ENCODE results near the gene POLR2I. TPM values are rescaled to one million over a fixed set of nuclear protein-coding genes. Genes with fewer than 3 reads are reported as not detected.
A peak's percentile ranks its signal among the peaks of the same experiment; 100 is the strongest.

The POLR2I gene
- total and polyA plus RNA-seq, 2 of the 13 experiments (the other 11 are each of a cell fraction or from before 2014, with no cell fraction given) = 40.5 to 104 TPM

DNA sequence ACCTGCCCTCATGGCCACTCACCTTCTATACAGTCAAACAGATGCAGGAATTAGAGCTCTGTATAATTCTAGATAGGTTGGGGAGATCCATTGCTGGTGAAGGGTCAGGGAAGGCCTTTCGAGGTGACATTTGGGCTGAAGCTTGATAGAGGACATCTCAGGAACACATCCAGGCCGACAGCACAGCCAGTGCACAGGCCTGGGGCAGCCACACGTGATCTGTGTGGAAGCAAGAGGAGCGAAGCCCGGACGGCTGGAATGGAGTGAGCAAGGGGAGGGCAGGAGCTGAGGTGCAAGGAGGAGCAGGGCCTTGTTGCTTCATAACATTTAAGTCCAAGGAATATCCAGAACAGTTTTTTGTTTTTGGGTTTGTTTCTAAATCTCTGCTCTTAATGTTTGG, 8.2 kb downstream of the POLR2I start:
- H3K27ac ChIP-seq (ENCODE audit: extremely low read length, insufficient read depth, low read length) = no peak overlapping the region
- FAIRE-seq (no peak), ATAC-seq (no peak), DNase-seq (ENCODE audit: low spot score) (no peak)
- intact Hi-C loops (cut with micrococcal nuclease; ENCODE audit: unreplicated experiment) = no loop called here
- H3K27me3 ChIP-seq (ENCODE audit: control insufficient read depth in 1 of 2, insufficient read depth in 2 of 2, low read length in 2 of 2) = no peaks in the 10 kb centered on the region
- POLR2A ChIA-PET = no interaction called here
- BruUV-seq (replicated peaks) = no TSS peak
- H3K4me3 ChIP-seq (replicated peaks in 1 of 3; ENCODE audit: insufficient read depth in 1 of 3, low read depth in 2 of 3, low read length in 3 of 3) = no peak overlapping the region
- no peaks in the 10 kb centered on the region for H3K79me2 ChIP-seq (ENCODE audit: insufficient read depth, low read length)
- peaks cover 15 to 28% of the 10 kb centered on the region in 2 experiments; a peak in 4 of 5 replicates for H3K36me3 ChIP-seq (replicated peaks in 1 of 2; ENCODE audit: control insufficient read depth in 1 of 2, insufficient read depth in 2 of 2, low read length in 2 of 2)
- H3K4me1 ChIP-seq (ENCODE audit: insufficient read depth, low read length) = no peaks in the 10 kb centered on the region
- H2AFZ ChIP-seq (ENCODE audit: low read length) = no peak overlapping the region
- no peaks in the 10 kb centered on the region for H4K20me1 ChIP-seq (ENCODE audit: insufficient read depth, low read length)
- H3K9ac ChIP-seq (ENCODE audit: insufficient read depth, low read depth, low read length) = no peak overlapping the region
- no peaks in the 10 kb centered on the region for H3K9me3 ChIP-seq (ENCODE audit: low read length)
- H3K4me2 ChIP-seq (ENCODE audit: low read depth, low read length) = no peak overlapping the region
- in situ Hi-C loops (cut with HindIII; ENCODE audit: extremely low pct_ligation_motif_present, low pct_unique_long_range_greater_than_20kb) = no loop called here
- CTCF ChIA-PET (ENCODE audit: low intra/inter-chr PET ratio, low total read pairs) = no interaction called here
- TF ChIP-seq ZBTB3 (CRISPR knock-in tag; IDR thresholded peaks at IDR 0.05; ENCODE audit: borderline replicate concordance, low read depth) (no peak), POLR2G (IDR thresholded peaks at IDR 0.05; ENCODE audit: low read depth, low read length) (peak; percentile 37; the same call in 1 of the 2 replicates)
- WGBS (ENCODE audit: low lambda C conversion rate) = 93% methylated on average over 6 of the region's 6 CpGs

DNA sequence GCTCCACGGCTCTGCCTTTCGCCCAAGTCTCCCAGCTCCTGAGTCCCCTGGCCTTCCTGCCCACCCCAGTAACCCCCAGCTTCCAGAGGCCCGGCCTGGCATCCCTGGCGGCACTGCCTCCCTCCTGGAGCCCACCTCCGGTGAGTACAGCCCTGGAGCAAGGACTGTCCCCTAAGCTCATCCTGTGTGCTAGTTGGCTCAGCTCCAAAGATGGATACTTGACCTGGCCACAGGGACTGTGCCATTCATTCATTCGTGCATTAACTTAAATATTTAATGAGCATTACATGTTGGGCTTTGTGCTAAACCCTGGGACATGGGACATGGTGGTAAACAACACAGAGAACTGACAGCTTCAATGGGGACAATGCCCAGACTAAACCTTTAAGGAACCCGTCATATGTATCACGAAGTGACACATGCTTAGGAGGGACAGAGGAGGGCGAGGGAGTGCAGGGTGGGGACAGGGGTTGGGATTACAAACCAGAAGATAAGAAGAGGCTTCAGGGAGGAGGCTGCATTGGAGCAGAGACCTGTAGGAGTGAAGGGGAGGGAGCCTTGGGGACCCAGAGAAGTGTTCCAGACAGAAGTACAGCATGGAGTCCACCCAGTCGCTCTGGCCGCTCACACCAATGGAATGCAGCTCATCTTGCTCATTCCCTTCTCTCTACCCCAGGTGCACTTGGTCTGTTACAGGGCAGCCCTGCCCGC, 10.7 kb downstream of the POLR2I start:
- Histone ChIP-seq H3K27ac (ENCODE audit: extremely low read length, insufficient read depth, low read length) (no peak overlapping the region), H4K20me1 (ENCODE audit: insufficient read depth, low read length) (no peaks in the 10 kb centered on the region), H3K9me3 (ENCODE audit: low read length) (no peaks in the 10 kb centered on the region), H3K4me2 (ENCODE audit: low read depth, low read length) (no peak overlapping the region), H3K4me1 (ENCODE audit: insufficient read depth, low read length) (no peaks in the 10 kb centered on the region), H3K4me3 (replicated peaks in 1 of 3; ENCODE audit: insufficient read depth in 1 of 3, low read depth in 2 of 3, low read length in 3 of 3) (no peak overlapping the region), H2AFZ (ENCODE audit: low read length) (no peak overlapping the region), H3K27me3 (ENCODE audit: control insufficient read depth in 1 of 2, insufficient read depth in 2 of 2, low read length in 2 of 2) (no peaks in the 10 kb centered on the region), H3K36me3 (replicated peaks in 1 of 2; ENCODE audit: control insufficient read depth in 1 of 2, insufficient read depth in 2 of 2, low read length in 2 of 2) (peaks cover 25 to 46% of the 10 kb centered on the region in 2 experiments; a peak in 4 of 5 replicates), H3K79me2 (ENCODE audit: insufficient read depth, low read length) (no peaks in the 10 kb centered on the region), H3K9ac (ENCODE audit: insufficient read depth, low read depth, low read length) (no peak overlapping the region)
- no peak for FAIRE-seq
- no peak for TF ChIP-seq MAFF (IDR thresholded peaks at IDR 0.05; ENCODE audit: low read depth, low read length)
- TF ChIP-seq ZNF552 (CRISPR knock-in tag; IDR thresholded peaks at IDR 0.05; ENCODE audit: borderline replicate concordance) = no peak
- TF ChIP-seq, protein P1, sequence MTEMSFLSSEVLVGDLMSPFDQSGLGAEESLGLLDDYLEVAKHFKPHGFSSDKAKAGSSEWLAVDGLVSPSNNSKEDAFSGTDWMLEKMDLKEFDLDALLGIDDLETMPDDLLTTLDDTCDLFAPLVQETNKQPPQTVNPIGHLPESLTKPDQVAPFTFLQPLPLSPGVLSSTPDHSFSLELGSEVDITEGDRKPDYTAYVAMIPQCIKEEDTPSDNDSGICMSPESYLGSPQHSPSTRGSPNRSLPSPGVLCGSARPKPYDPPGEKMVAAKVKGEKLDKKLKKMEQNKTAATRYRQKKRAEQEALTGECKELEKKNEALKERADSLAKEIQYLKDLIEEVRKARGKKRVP (CRISPR knock-in tag; IDR thresholded peaks at IDR 0.05) = no peak
- TF ChIP-seq NFE2L1 (CRISPR knock-in tag; IDR thresholded peaks at IDR 0.05; ENCODE audit: borderline replicate concordance) = no peak
- no peak for TF ChIP-seq RFX5 (IDR thresholded peaks at IDR 0.05; ENCODE audit: low read depth, low read length)
- no peak for TF ChIP-seq RCOR2 (CRISPR knock-in tag; IDR thresholded peaks at IDR 0.05)
- no peak for TF ChIP-seq ZNF260 (CRISPR knock-in tag; IDR thresholded peaks at IDR 0.05; ENCODE audit: borderline replicate concordance, low read depth)
- DNase-seq (ENCODE audit: low spot score) = no peak
- no TSS peak for BruUV-seq (replicated peaks)
- POLR2A ChIA-PET = interaction anchor here (1.1 to 2.5 kb wide), 2 partner anchors 11 to 16 kb away, joined by 3 to 8 read pairs; partner anchors contain the start of genes POLR2I and TBCB
- CTCF ChIA-PET (ENCODE audit: low intra/inter-chr PET ratio, low total read pairs) = no interaction called here
- 97% methylated on average over 8 of the region's 12 CpGs for WGBS (ENCODE audit: low lambda C conversion rate)
- intact Hi-C loops (cut with micrococcal nuclease; ENCODE audit: unreplicated experiment) (no loop called here), in situ Hi-C loops (cut with HindIII; ENCODE audit: extremely low pct_ligation_motif_present, low pct_unique_long_range_greater_than_20kb) (no loop called here)
- no peak for ATAC-seq
